Embryonic facial prominence (tissue), 1 donor: ENCODE measurements around the gene GLS.
"Not testable (repeated sequence)": the region's sequence is repeated elsewhere in the genome, so short reads cannot be mapped to it uniquely, and the experiment has no call there.

Source experiments
- DNase-seq: peaks from one replicate; pipeline ENCODE4 v3.0.0-alpha.2; 2016; ENCODE audit errors: extremely low spot score

GLS gene

GRCh38 chr2:190880378-190881083, at the start of gene GLS:
Gene GLS, plus strand, starts transcription at chr2:190880821. Its CDS starts 264 bp downstream, at chr2:190881085.
- peak; percentile 92 for DNase-seq

- DNase-seq = no peak
Measured at GRCh38 chr2:190831941-190832340, 48.7 kb upstream of the GLS start.

- DNase-seq = no peak
Measured at GRCh38 chr2:190834890-190835208, 45.8 kb upstream of the GLS start.

GRCh38 chr2:190835303-190835930, 45.2 kb upstream of the GLS start:
- DNase-seq = no peak

- DNase-seq = no peak
Measured at GRCh38 chr2:190836767-190837166, 43.9 kb upstream of the GLS start.

- DNase-seq = no peak
Measured at GRCh38 chr2:190837420-190837819, 43.2 kb upstream of the GLS start.

- DNase-seq = no peak
Measured at GRCh38 chr2:190837952-190838361, 42.7 kb upstream of the GLS start.

GRCh38 chr2:190838492-190838910, 42.1 kb upstream of the GLS start:
- DNase-seq = no peak

GRCh38 chr2:190840569-190841172, 40.0 kb upstream of the GLS start:
- DNase-seq = no peak

GRCh38 chr2:190841707-190842505, 38.7 kb upstream of the GLS start:
- DNase-seq = no peak

GRCh38 chr2:190842606-190843104, 38.0 kb upstream of the GLS start:
- DNase-seq = no peak

- DNase-seq = no peak
Measured at GRCh38 chr2:190843890-190844699, 36.5 kb upstream of the GLS start.

- DNase-seq = no peak
Measured at GRCh38 chr2:190844700-190845401, 35.8 kb upstream of the GLS start.

GRCh38 chr2:190846746-190847145, 33.9 kb upstream of the GLS start:
- DNase-seq = no peak

- DNase-seq = no peak
Measured at GRCh38 chr2:190847504-190848081, 33.0 kb upstream of the GLS start.

GRCh38 chr2:190849774-190850173, 30.8 kb upstream of the GLS start:
- DNase-seq = no peak

GRCh38 chr2:190853022-190853421, 27.6 kb upstream of the GLS start:
- DNase-seq = not testable (repeated sequence)

GRCh38 chr2:190853531-190854383, 26.9 kb upstream of the GLS start:
- no peak for DNase-seq

- DNase-seq = no peak
Measured at GRCh38 chr2:190854726-190855125, 25.9 kb upstream of the GLS start.
